H1 (cell line): ENCODE data around the gene RTCB. TPM values are rescaled to one million over a fixed set of nuclear protein-coding genes. Genes with fewer than 3 reads are reported as not detected.

Experiments
- CTCF ChIA-PET: fragments of 300-600 bp; sonication (Branson Sonifier 250); formaldehyde crosslinking; loops from one replicate; lab custom pipeline; 2021; ENCODE audit not compliant: partially characterized antibody; lab: Charles Lee
- POLR2A ChIA-PET: fragments of 300-600 bp; sonication (Branson Sonifier 250); formaldehyde crosslinking; loops from one replicate; lab custom pipeline; 2021; ENCODE audit warnings: inconsistent platforms; ENCODE audit not compliant: partially characterized antibody; lab: Charles Lee
- DNase-seq, 2 experiments: peaks; one replicate each; pipeline versions ENCODE4 v3.0.0 to v3.0.0-alpha.2; 2010 to 2022; ENCODE audit warnings: low spot score in 2 of 2, low read depth in 1 of 2, mixed read lengths in 1 of 2
- FAIRE-seq: peaks from 2 replicates; lab custom pipeline; 2011; peaks lifted over from hg19 to GRCh38; lab: Jason Lieb, UNC
- H2AFZ ChIP-seq: 2 replicates; pipeline ENCODE4 v1.8.1; 2012; ENCODE audit warnings: low read length, inconsistent platforms
- H2AK5ac ChIP-seq: 2 replicates; pipeline ENCODE4 v1.6.1; 2013; ENCODE audit warnings: low read depth, low read length
- H2BK120ac ChIP-seq: replicated peaks from 2 replicates; pipeline ENCODE3; 2013; ENCODE audit warnings: low read depth, low read length, inconsistent platforms
- H2BK12ac ChIP-seq: 2 replicates; pipeline ENCODE4 v1.6.1; 2013; ENCODE audit warnings: low read depth, low read length
- H2BK15ac ChIP-seq: 2 replicates; pipeline ENCODE4 v1.6.1; 2013; ENCODE audit warnings: low read length
- H2BK20ac ChIP-seq: 2 replicates; pipeline ENCODE4 v1.6.1; 2013; ENCODE audit warnings: low read length
- H2BK5ac ChIP-seq: 2 replicates; pipeline ENCODE4 v1.6.1; 2013; ENCODE audit warnings: low read depth, low read length
- H3K14ac ChIP-seq: 2 replicates; pipeline ENCODE4 v1.6.1; 2013; ENCODE audit warnings: inconsistent platforms; ENCODE audit not compliant: insufficient read length
- H3K18ac ChIP-seq: 2 replicates; pipeline ENCODE4 v1.6.1; 2013; ENCODE audit warnings: low read length; ENCODE audit errors: extremely low read depth
- H3K23ac ChIP-seq: 2 replicates; pipeline ENCODE4 v1.6.1; 2013; ENCODE audit warnings: inconsistent platforms; ENCODE audit not compliant: insufficient read length
- H3K23me2 ChIP-seq: 2 replicates; pipeline ENCODE4 v1.6.1; 2013; ENCODE audit warnings: low read depth, low read length
- H3K27ac ChIP-seq: 2 replicates; pipeline ENCODE4 v1.6.1; 2011; ENCODE audit warnings: low read depth, low read length, inconsistent platforms
- H3K27me3 ChIP-seq, 4 experiments: replicated peaks in 1 of 4; 1 replicate in 1 of 4; 2 replicates in 3 of 4; pipeline versions ENCODE4 v1.6.1 to v1.8.1; 2011 to 2013; ENCODE audit warnings: low read length in 3 of 4, mild to moderate bottlenecking in 3 of 4, inconsistent platforms in 2 of 4, mixed read lengths in 2 of 4, moderate library complexity in 1 of 4; ENCODE audit not compliant: control insufficient read depth in 3 of 4, insufficient read depth in 3 of 4; ENCODE audit errors: extremely low read depth in 1 of 4
- H3K36me3 ChIP-seq, 4 experiments: 2 replicates each; pipeline versions ENCODE4 v1.6.1 to v1.8.1; 2011 to 2013; ENCODE audit warnings: mild to moderate bottlenecking in 4 of 4, low read length in 3 of 4, moderate library complexity in 2 of 4, control low read depth in 1 of 4, inconsistent platforms in 1 of 4; ENCODE audit not compliant: insufficient read depth in 4 of 4, control insufficient read depth in 2 of 4
- H3K4ac ChIP-seq: replicated peaks from 2 replicates; pipeline ENCODE3; 2013; ENCODE audit warnings: low read length, low read depth, mixed read lengths, inconsistent platforms; ENCODE audit not compliant: insufficient read length
- H3K4me1 ChIP-seq, 4 experiments: replicated peaks in 1 of 4; 1 replicate in 1 of 4; 2 replicates in 3 of 4; pipeline versions ENCODE4 v1.6.1 to v1.8.1; 2011 to 2013; ENCODE audit warnings: low read length in 3 of 4, inconsistent platforms in 2 of 4, mixed read lengths in 1 of 4; ENCODE audit not compliant: insufficient read depth in 4 of 4, control insufficient read depth in 3 of 4
- H3K4me2 ChIP-seq, 2 experiments: 2 replicates each; pipeline versions ENCODE4 v1.6.1 to v1.8.1; 2011 to 2013; ENCODE audit warnings: low read depth in 2 of 2, low read length in 2 of 2, control low read depth in 1 of 2, inconsistent platforms in 1 of 2, mild to moderate bottlenecking in 1 of 2; ENCODE audit not compliant: insufficient read depth in 1 of 2
- H3K4me3 ChIP-seq, 4 experiments: fragments of 200-600, 300-600 bp in 1 of 4; sonication (generic), shearing (Covaris generic), sonication (Bioruptor Twin) in 1 of 4; 2 replicates each; pipeline versions ENCODE4 v1.5.1 to v1.8.1; 2011 to 2016; ENCODE audit warnings: low read length in 4 of 4, low read depth in 3 of 4, control low read depth in 2 of 4, inconsistent platforms in 2 of 4, mild to moderate bottlenecking in 2 of 4, mixed read lengths in 1 of 4, moderate library complexity in 1 of 4; ENCODE audit not compliant: insufficient read depth in 2 of 4; ENCODE audit errors: extremely low read depth in 1 of 4
- H3K56ac ChIP-seq: replicated peaks from 2 replicates; pipeline ENCODE3; 2013; ENCODE audit warnings: low read depth, mild to moderate bottlenecking, mixed read lengths, low read length, inconsistent platforms; ENCODE audit not compliant: insufficient read length
- H3K79me1 ChIP-seq: 2 replicates; pipeline ENCODE4 v1.6.1; 2013; ENCODE audit warnings: low read depth, low read length, control low read depth
- H3K79me2 ChIP-seq, 2 experiments: 2 replicates each; pipeline versions ENCODE4 v1.6.1 to v1.8.1; 2012 to 2013; ENCODE audit warnings: low read length in 2 of 2, mild to moderate bottlenecking in 2 of 2, inconsistent platforms in 1 of 2; ENCODE audit not compliant: insufficient read depth in 2 of 2, control insufficient read depth in 1 of 2
- H3K9ac ChIP-seq, 4 experiments: replicated peaks in 1 of 4; 1 replicate in 1 of 4; 2 replicates in 3 of 4; pipeline versions ENCODE4 v1.6.1 to v1.8.1; 2011 to 2013; ENCODE audit warnings: low read depth in 3 of 4, low read length in 3 of 4, control low read depth in 2 of 4, mild to moderate bottlenecking in 2 of 4, moderate library complexity in 2 of 4, inconsistent platforms in 1 of 4; ENCODE audit errors: extremely low read depth in 1 of 4
- H3K9me3 ChIP-seq, 2 experiments: 2 replicates each; pipeline versions ENCODE4 v1.6.1 to v1.8.1; 2012 to 2013; ENCODE audit warnings: mild to moderate bottlenecking in 2 of 2, moderate library complexity in 2 of 2, control low read depth in 1 of 2, inconsistent platforms in 1 of 2, low read depth in 1 of 2, low read length in 1 of 2, mixed read lengths in 1 of 2; ENCODE audit not compliant: insufficient read depth in 2 of 2
- H4K20me1 ChIP-seq, 2 experiments: replicated peaks in 1 of 2; 2 replicates each; pipeline versions ENCODE3 to v1.8.1; 2011 to 2013; ENCODE audit warnings: inconsistent platforms in 2 of 2, low read length in 2 of 2, mild to moderate bottlenecking in 1 of 2; ENCODE audit not compliant: insufficient read depth in 2 of 2, control insufficient read depth in 1 of 2
- H4K5ac ChIP-seq: 2 replicates; pipeline ENCODE4 v1.6.1; 2013; ENCODE audit warnings: low read length, low read depth, mixed read lengths, inconsistent platforms; ENCODE audit not compliant: insufficient read length
- H4K8ac ChIP-seq: 2 replicates; pipeline ENCODE4 v1.8.0; 2013; ENCODE audit warnings: mild to moderate bottlenecking, moderate library complexity, low read length, inconsistent platforms; ENCODE audit not compliant: insufficient read depth; ENCODE audit errors: extremely low read depth
- H4K91ac ChIP-seq: replicated peaks from 2 replicates; pipeline ENCODE3; 2013; ENCODE audit warnings: low read length, mixed read lengths, inconsistent platforms; ENCODE audit not compliant: insufficient read length
- CREB1 ChIP-seq: IDR thresholded peaks from 2 replicates; pipeline ENCODE4 v1.6.1; 2012; ENCODE audit warnings: inconsistent platforms
- CTCF ChIP-seq, 3 experiments: IDR thresholded peaks; 1 replicate in 2 of 3; 2 replicates in 1 of 3; pipeline versions ENCODE4 v1.5.1 to v1.6.1; 2011; ENCODE audit warnings: low read length in 3 of 3, mild to moderate bottlenecking in 3 of 3, inconsistent platforms in 2 of 3, low read depth in 1 of 3, moderate library complexity in 1 of 3; ENCODE audit not compliant: insufficient read depth in 1 of 3; ENCODE audit errors: control extremely low read depth in 1 of 3
- FOSL1 ChIP-seq: IDR thresholded peaks from 2 replicates; pipeline ENCODE4 v1.6.1; 2011; ENCODE audit warnings: mild to moderate bottlenecking, low read depth, low read length, moderate library complexity; ENCODE audit not compliant: insufficient read depth
- HDAC2 ChIP-seq, 2 experiments: fragments of 300-600 bp in 1 of 2; sonication (generic) in 1 of 2; IDR thresholded peaks; 2 replicates each; pipeline ENCODE4 v1.6.1; 2011 to 2012; ENCODE audit warnings: low read depth in 2 of 2, low read length in 2 of 2, mild to moderate bottlenecking in 2 of 2, moderate library complexity in 2 of 2, borderline replicate concordance in 1 of 2, inconsistent platforms in 1 of 2
- RAD21 ChIP-seq, 2 experiments: IDR thresholded peaks in 1 of 2; conservative IDR thresholded peaks in 1 of 2; 2 replicates each; pipeline ENCODE4 v1.6.1; 2011; ENCODE audit warnings: low read depth in 2 of 2, low read length in 2 of 2, improper control_type of control experiment in 1 of 2, inconsistent platforms in 1 of 2, mild to moderate bottlenecking in 1 of 2, moderate library complexity in 1 of 2
- SIX5 ChIP-seq: IDR thresholded peaks from 2 replicates; pipeline ENCODE4 v1.6.1; 2011; ENCODE audit warnings: mild to moderate bottlenecking, low read depth, low read length
- SP2 ChIP-seq: IDR thresholded peaks from 2 replicates; pipeline ENCODE4 v1.6.1; 2012; ENCODE audit warnings: mild to moderate bottlenecking, low read length, inconsistent platforms
- YY1 ChIP-seq: IDR thresholded peaks from 2 replicates; pipeline ENCODE4 v1.6.1; 2011; ENCODE audit warnings: low read depth, mild to moderate bottlenecking, low read length
- WGBS, 2 experiments: shearing (Covaris generic) in 1 of 2; methylation state at CpG; one replicate each; pipeline versions ENCODE4 v1.1.6 to v1.1.7; 2013 to 2015; ENCODE audit warnings: low lambda C conversion rate in 2 of 2, mixed read lengths in 2 of 2, inconsistent platforms in 1 of 2, low coverage in 1 of 2, missing lambda C conversion rate in 1 of 2; ENCODE audit not compliant: insufficient replicate concordance in 2 of 2, insufficient coverage in 1 of 2, insufficient read length in 1 of 2; ENCODE audit errors: extremely low coverage in 1 of 2, missing lambda C conversion rate in 1 of 2; 5-methylcytosine and 5-hydroxymethylcytosine counted together
- polyA plus RNA-seq, 7 experiments: library from polyadenylated mRNA; depleted of rRNA in 3 of 7; stranded (reverse) in 5 of 7; unstranded in 2 of 7; fragments of >200 nt in 5 of 7; fragments of 200-250 nt in 2 of 7; gene quantifications; 1 replicate in 5 of 7; 2 replicates in 1 of 7; 4 replicates in 1 of 7; pipeline versions ENCODE4 v1.2.1 to v1.2.3, GENCODE V29; 2011 to 2013; ENCODE audit warnings: missing spikeins in 2 of 7, mixed read lengths in 2 of 7
- total RNA-seq: library from RNA; stranded (reverse); fragmentation: NEBNext Ultra II Directional; extraction: Animal tissue kit (Norgen Biotek cat#: 25700); gene quantifications from 2 replicates; pipeline ENCODE4 v1.2.1, GENCODE V29; 2021

The RTCB gene
- total and polyA plus RNA-seq, 2 of the 8 experiments (the other 6 are each of a cell fraction or from before 2014, with no cell fraction given) = 104 to 114 TPM

- H3K9me3 ChIP-seq = no peaks in the 10 kb centered on the region
- FAIRE-seq (peak; percentile 52), DNase-seq (peak in 1 of 2 experiments; percentile 91)
- no peak overlapping the region for H2BK15ac ChIP-seq
- no peaks in the 10 kb centered on the region; a peak in 1 of 7 replicates for H3K27me3 ChIP-seq
- H3K18ac ChIP-seq = no peak overlapping the region
- no peak overlapping the region for H4K5ac ChIP-seq
- H3K23me2 ChIP-seq = no peaks in the 10 kb centered on the region
- no peak overlapping the region for H2AK5ac ChIP-seq
- H2BK20ac ChIP-seq = no peak overlapping the region
- no peak overlapping the region for H3K27ac ChIP-seq
- CTCF ChIA-PET = interaction anchor here (0.6 to 3.2 kb wide), 44 partner anchors 9 to 406 kb away, joined by 3 to 30 read pairs (median 4); partner anchors contain the start of gene RFPL2
- H2BK5ac ChIP-seq = 0 out of 2 replicates have a peak overlapping the region, but pooled peaks have one; percentile 30
- no peak for TF ChIP-seq CREB1
- 0 out of 4 replicates have a peak, but pooled peaks of 1 of the 2 experiments have one; percentile 63 for TF ChIP-seq HDAC2 (IDR thresholded peaks at IDR 0.05; ENCODE audit: borderline replicate concordance in 1 of 2, low read depth in 2 of 2, low read length in 2 of 2)
- no peak for TF ChIP-seq SP2
- peak; percentile 49; the same call in 1 of the 2 replicates for TF ChIP-seq YY1
- peak; percentile 95 to 97 for TF ChIP-seq RAD21 (IDR thresholded peaks at IDR 0.05 in 1 of 2, conservative IDR thresholded peaks at IDR 0.05 in 1 of 2; ENCODE audit: low read depth in 2 of 2, low read length in 2 of 2)
- no peak for TF ChIP-seq FOSL1
- TF ChIP-seq CTCF (IDR thresholded peaks at IDR 0.05; ENCODE audit: control extremely low read depth in 1 of 3, insufficient read depth in 1 of 3, low read depth in 1 of 3, low read length in 3 of 3) = peak; percentile 99 to 100 (median 99)
- no peak for TF ChIP-seq SIX5
- H3K4me2 ChIP-seq = no peak overlapping the region
- no peaks in the 10 kb centered on the region for H4K20me1 ChIP-seq
- no peak overlapping the region for H3K14ac ChIP-seq
- 53% methylated on average over 4 of the region's 4 CpGs; no CpG with 5 or more reads in 1 of the 2 experiments for WGBS, 2 experiments
- no peak overlapping the region for H3K9ac ChIP-seq
- H4K8ac ChIP-seq = peak overlapping the region; percentile 72
- H3K4me3 ChIP-seq = no peak overlapping the region
- no peak overlapping the region for H2AFZ ChIP-seq
- H3K36me3 ChIP-seq = no peaks in the 10 kb centered on the region
- H3K4me1 ChIP-seq = no peaks in the 10 kb centered on the region
- H2BK12ac ChIP-seq = no peak overlapping the region; the same call in 1 of the 2 replicates
- no peak overlapping the region for H4K91ac ChIP-seq
- no peaks in the 10 kb centered on the region for H3K79me1 ChIP-seq
- no peak overlapping the region for H3K4ac ChIP-seq
- no peaks in the 10 kb centered on the region for H3K79me2 ChIP-seq
- H3K56ac ChIP-seq = no peak overlapping the region
- no peak overlapping the region for H3K23ac ChIP-seq
- no peak overlapping the region for H2BK120ac ChIP-seq
- POLR2A ChIA-PET = no interaction called here
These were observed 33.3 kb downstream of the RTCB start for GRCh38 chr22:32378707-32379272.
